Stimulated activated naive B cell treated with anti-CD40 and anti-IgM and Interleukin-4, amounts not matched to agents 10 μg/mL and 1 μg/mL and 100 μg/mL, for 72 hours (primary cell): ENCODE data around the gene SLC5A10.
"Not testable (repeated sequence)": the region's sequence is repeated elsewhere in the genome, so short reads cannot be mapped to it uniquely, and the experiment has no call there.

Experiments
- ATAC-seq, 2 donors: fragments of 150-1000 bp; cut with Tn5 transposase; replicated peaks; 2 replicates each; pipeline ENCODE4 v1.10.0; 2021; ENCODE audit warnings: moderate library complexity in 1 of 2
- DNase-seq: peaks from one replicate; pipeline ENCODE4 v3.0.0; 2021
- H3K27ac Mint-ChIP-seq: one replicate; pipeline ENCODE4 v1.8.0; 2022; ENCODE audit warnings: mild to moderate bottlenecking, mixed read lengths
- H3K27me3 Mint-ChIP-seq, 2 donors: one replicate each; pipeline ENCODE4 v1.8.0; 2022; ENCODE audit warnings: mixed read lengths in 2 of 2
- H3K36me3 Mint-ChIP-seq, 2 donors: one replicate each; pipeline ENCODE4 v1.8.0; 2022; ENCODE audit warnings: mixed read lengths in 2 of 2, mild to moderate bottlenecking in 1 of 2
- H3K4me1 Mint-ChIP-seq, 2 donors: one replicate each; pipeline ENCODE4 v1.8.0; 2022; ENCODE audit warnings: mixed read lengths in 2 of 2, mild to moderate bottlenecking in 1 of 2
- H3K4me3 Mint-ChIP-seq, 2 donors: one replicate each; pipeline ENCODE4 v1.8.0; 2022; ENCODE audit warnings: mild to moderate bottlenecking in 2 of 2, mixed read lengths in 2 of 2, moderate library complexity in 1 of 2
- H3K9me3 Mint-ChIP-seq, 2 donors: one replicate each; pipeline ENCODE4 v1.8.0; 2022; ENCODE audit warnings: mixed read lengths in 2 of 2, mild to moderate bottlenecking in 1 of 2

The SLC5A10 gene

GRCh38 chr17:18951941-18952842, at the start of gene SLC5A10:
TSS of gene SLC5A10 (plus strand) at chr17:18952165. CDS start at chr17:18952206, 41 bp downstream.
- H3K27ac Mint-ChIP-seq = no peak within 1 kb of the TSS
- DNase-seq (no peak), ATAC-seq (no peak)
- H3K27me3 Mint-ChIP-seq = peaks cover 22% of the 10 kb centered on the region in 2 donors
- H3K4me3 Mint-ChIP-seq = no peak within 1 kb of the TSS
- H3K36me3 Mint-ChIP-seq = no peaks in the 10 kb centered on the region
- H3K9me3 Mint-ChIP-seq = no peaks in the 10 kb centered on the region
- peaks cover 3 to 5% of the 10 kb centered on the region in 2 donors for H3K4me1 Mint-ChIP-seq

- Mint-ChIP-seq H3K4me1 (peaks cover 24 to 39% of the 10 kb centered on the region in 2 donors), H3K36me3 (peaks cover 38 to 42% of the 10 kb centered on the region in 2 donors), H3K27me3 (no peaks in the 10 kb centered on the region)
Observed at GRCh38 chr17:18904482-18904881, 47.5 kb upstream of the SLC5A10 start.

GRCh38 chr17:18905226-18905625, 46.7 kb upstream of the SLC5A10 start:
- no peak for ATAC-seq
- Mint-ChIP-seq H3K27ac (no peak overlapping the region), H3K27me3 (no peaks in the 10 kb centered on the region), H3K4me3 (no peak overlapping the region), H3K36me3 (peaks cover 37 to 45% of the 10 kb centered on the region in 2 donors), H3K9me3 (no peaks in the 10 kb centered on the region), H3K4me1 (peaks cover 27 to 39% of the 10 kb centered on the region in 2 donors)
- no peak for DNase-seq

More at GRCh38 chr17:18904482-18904881, 47.5 kb upstream of the SLC5A10 start:
- Mint-ChIP-seq H3K27ac (no peak overlapping the region), H3K9me3 (no peaks in the 10 kb centered on the region), H3K4me3 (no peak overlapping the region)
- DNase-seq (no peak), ATAC-seq (no peak)

GRCh38 chr17:18910326-18910725, 41.6 kb upstream of the SLC5A10 start:
- no peak overlapping the region for H3K4me3 Mint-ChIP-seq
- H3K36me3 Mint-ChIP-seq = peaks cover 46 to 57% of the 10 kb centered on the region in 2 donors
- peak overlapping the region; percentile 65 for H3K27ac Mint-ChIP-seq
- no peak for ATAC-seq
- no peaks in the 10 kb centered on the region for H3K27me3 Mint-ChIP-seq
- H3K9me3 Mint-ChIP-seq = no peaks in the 10 kb centered on the region
- DNase-seq = no peak
- peaks cover 6 to 14% of the 10 kb centered on the region in 2 donors for H3K4me1 Mint-ChIP-seq

- peaks cover 51 to 63% of the 10 kb centered on the region in 2 donors for H3K36me3 Mint-ChIP-seq
Observed at GRCh38 chr17:18910881-18911280, 41.1 kb upstream of the SLC5A10 start.

GRCh38 chr17:18916816-18917500, 35.0 kb upstream of the SLC5A10 start:
- no peak for DNase-seq
- Mint-ChIP-seq H3K9me3 (no peaks in the 10 kb centered on the region), H3K36me3 (peaks cover 52 to 71% of the 10 kb centered on the region in 2 donors), H3K4me1 (peaks cover 33 to 54% of the 10 kb centered on the region in 2 donors), H3K27ac (peak overlapping the region; percentile 74), H3K4me3 (peak overlapping the region in 1 of 2 donors; percentile 60), H3K27me3 (no peaks in the 10 kb centered on the region)
- ATAC-seq = peak; percentile 40 to 53

More at GRCh38 chr17:18910881-18911280, 41.1 kb upstream of the SLC5A10 start:
- no peak overlapping the region for H3K4me3 Mint-ChIP-seq
- ATAC-seq (no peak), DNase-seq (no peak)
- no peaks in the 10 kb centered on the region for H3K9me3 Mint-ChIP-seq
- H3K27ac Mint-ChIP-seq = no peak overlapping the region
- H3K4me1 Mint-ChIP-seq = peaks cover 6 to 14% of the 10 kb centered on the region in 2 donors
- H3K27me3 Mint-ChIP-seq = no peaks in the 10 kb centered on the region

- peak overlapping the region; percentile 84 for H3K27ac Mint-ChIP-seq
- H3K9me3 Mint-ChIP-seq = no peaks in the 10 kb centered on the region
- H3K4me1 Mint-ChIP-seq = peaks cover 34 to 57% of the 10 kb centered on the region in 2 donors
- H3K4me3 Mint-ChIP-seq = no peak overlapping the region
- peaks cover 47 to 66% of the 10 kb centered on the region in 2 donors for H3K36me3 Mint-ChIP-seq
- H3K27me3 Mint-ChIP-seq = no peaks in the 10 kb centered on the region
- no peak for DNase-seq
- no peak for ATAC-seq
Observed at GRCh38 chr17:18917506-18918032, 34.4 kb upstream of the SLC5A10 start.

GRCh38 chr17:18919963-18920362, 32.0 kb upstream of the SLC5A10 start:
- ATAC-seq (no peak), DNase-seq (no peak)
- Mint-ChIP-seq H3K27ac (peak overlapping the region; percentile 80), H3K9me3 (no peaks in the 10 kb centered on the region), H3K4me3 (no peak overlapping the region), H3K4me1 (peaks cover 38 to 60% of the 10 kb centered on the region in 2 donors), H3K36me3 (peaks cover 35 to 49% of the 10 kb centered on the region in 2 donors), H3K27me3 (no peaks in the 10 kb centered on the region)

GRCh38 chr17:18920911-18921441, 31.0 kb upstream of the SLC5A10 start:
- H3K36me3 Mint-ChIP-seq = peaks cover 31 to 45% of the 10 kb centered on the region in 2 donors
- no peaks in the 10 kb centered on the region for H3K9me3 Mint-ChIP-seq
- H3K27ac Mint-ChIP-seq = peak overlapping the region; percentile 68
- DNase-seq (no peak), ATAC-seq (no peak)
- H3K4me1 Mint-ChIP-seq = peaks cover 40 to 59% of the 10 kb centered on the region in 2 donors
- H3K27me3 Mint-ChIP-seq = no peaks in the 10 kb centered on the region
- H3K4me3 Mint-ChIP-seq = peak overlapping the region; percentile 8 to 44

- H3K27me3 Mint-ChIP-seq = no peaks in the 10 kb centered on the region
- peaks cover 27 to 40% of the 10 kb centered on the region in 2 donors for H3K36me3 Mint-ChIP-seq
- H3K9me3 Mint-ChIP-seq = no peaks in the 10 kb centered on the region
- DNase-seq (no peak), ATAC-seq (no peak)
- peak overlapping the region; percentile 44 to 60 for H3K4me3 Mint-ChIP-seq
- peaks cover 39 to 54% of the 10 kb centered on the region in 2 donors for H3K4me1 Mint-ChIP-seq
- peak overlapping the region; percentile 68 for H3K27ac Mint-ChIP-seq
Observed at GRCh38 chr17:18921485-18921884, 30.5 kb upstream of the SLC5A10 start.

GRCh38 chr17:18921912-18922451, 30.0 kb upstream of the SLC5A10 start:
- peak; percentile 28 for DNase-seq
- peak; percentile 96 to 97 for ATAC-seq
- Mint-ChIP-seq H3K4me3 (peak overlapping the region; percentile 60 to 70), H3K9me3 (no peaks in the 10 kb centered on the region), H3K4me1 (peaks cover 35 to 49% of the 10 kb centered on the region in 2 donors), H3K27ac (peak overlapping the region; percentile 95), H3K27me3 (no peaks in the 10 kb centered on the region), H3K36me3 (peaks cover 22 to 38% of the 10 kb centered on the region in 2 donors)

GRCh38 chr17:18922596-18922995, 29.4 kb upstream of the SLC5A10 start:
- Mint-ChIP-seq H3K27ac (peak overlapping the region; percentile 75), H3K4me1 (peaks cover 31 to 43% of the 10 kb centered on the region in 2 donors), H3K4me3 (peak overlapping the region in 1 of 2 donors; percentile 60), H3K36me3 (peaks cover 17 to 35% of the 10 kb centered on the region in 2 donors)
- not testable (repeated sequence) for H3K9me3 Mint-ChIP-seq, DNase-seq, H3K27me3 Mint-ChIP-seq
- ATAC-seq = peak in 1 of 2 donors; percentile 12

GRCh38 chr17:18925187-18925586, 26.8 kb upstream of the SLC5A10 start:
- DNase-seq = no peak
- no peak for ATAC-seq

More at GRCh38 chr17:18925187-18925586, 26.8 kb upstream of the SLC5A10 start:
- H3K27ac Mint-ChIP-seq = no peak overlapping the region
- H3K9me3 Mint-ChIP-seq = no peaks in the 10 kb centered on the region
- no peak overlapping the region for H3K4me3 Mint-ChIP-seq
- peaks cover 20 to 34% of the 10 kb centered on the region in 2 donors for H3K36me3 Mint-ChIP-seq
- no peaks in the 10 kb centered on the region for H3K27me3 Mint-ChIP-seq
- H3K4me1 Mint-ChIP-seq = peaks cover 17 to 24% of the 10 kb centered on the region in 2 donors
